H1 (cell line): ENCODE results near the gene MGAT5. TPM values are rescaled to one million over a fixed set of nuclear protein-coding genes. Genes with fewer than 3 reads are reported as not detected.

Experiments used
- CTCF ChIA-PET: fragments of 300-600 bp; sonication (Branson Sonifier 250); formaldehyde crosslinking; loops from one replicate; lab custom pipeline; 2021; ENCODE audit not compliant: partially characterized antibody; lab: Charles Lee
- POLR2A ChIA-PET: fragments of 300-600 bp; sonication (Branson Sonifier 250); formaldehyde crosslinking; loops from one replicate; lab custom pipeline; 2021; ENCODE audit warnings: inconsistent platforms; ENCODE audit not compliant: partially characterized antibody; lab: Charles Lee
- DNase-seq, 2 experiments: peaks; one replicate each; pipeline versions ENCODE4 v3.0.0 to v3.0.0-alpha.2; 2010 to 2022; ENCODE audit warnings: low spot score in 2 of 2, low read depth in 1 of 2, mixed read lengths in 1 of 2
- FAIRE-seq: peaks from 2 replicates; lab custom pipeline; 2011; peaks lifted over from hg19 to GRCh38; lab: Jason Lieb, UNC
- H2AFZ ChIP-seq: 2 replicates; pipeline ENCODE4 v1.8.1; 2012; ENCODE audit warnings: low read length, inconsistent platforms
- H2AK5ac ChIP-seq: 2 replicates; pipeline ENCODE4 v1.6.1; 2013; ENCODE audit warnings: low read depth, low read length
- H2BK120ac ChIP-seq: replicated peaks from 2 replicates; pipeline ENCODE3; 2013; ENCODE audit warnings: low read depth, low read length, inconsistent platforms
- H2BK12ac ChIP-seq: 2 replicates; pipeline ENCODE4 v1.6.1; 2013; ENCODE audit warnings: low read depth, low read length
- H2BK15ac ChIP-seq: 2 replicates; pipeline ENCODE4 v1.6.1; 2013; ENCODE audit warnings: low read length
- H2BK20ac ChIP-seq: 2 replicates; pipeline ENCODE4 v1.6.1; 2013; ENCODE audit warnings: low read length
- H2BK5ac ChIP-seq: 2 replicates; pipeline ENCODE4 v1.6.1; 2013; ENCODE audit warnings: low read depth, low read length
- H3K14ac ChIP-seq: 2 replicates; pipeline ENCODE4 v1.6.1; 2013; ENCODE audit warnings: inconsistent platforms; ENCODE audit not compliant: insufficient read length
- H3K18ac ChIP-seq: 2 replicates; pipeline ENCODE4 v1.6.1; 2013; ENCODE audit warnings: low read length; ENCODE audit errors: extremely low read depth
- H3K23ac ChIP-seq: 2 replicates; pipeline ENCODE4 v1.6.1; 2013; ENCODE audit warnings: inconsistent platforms; ENCODE audit not compliant: insufficient read length
- H3K23me2 ChIP-seq: 2 replicates; pipeline ENCODE4 v1.6.1; 2013; ENCODE audit warnings: low read depth, low read length
- H3K27ac ChIP-seq: 2 replicates; pipeline ENCODE4 v1.6.1; 2011; ENCODE audit warnings: low read depth, low read length, inconsistent platforms
- H3K27me3 ChIP-seq, 4 experiments: replicated peaks in 1 of 4; 1 replicate in 1 of 4; 2 replicates in 3 of 4; pipeline versions ENCODE4 v1.6.1 to v1.8.1; 2011 to 2013; ENCODE audit warnings: low read length in 3 of 4, mild to moderate bottlenecking in 3 of 4, inconsistent platforms in 2 of 4, mixed read lengths in 2 of 4, moderate library complexity in 1 of 4; ENCODE audit not compliant: control insufficient read depth in 3 of 4, insufficient read depth in 3 of 4; ENCODE audit errors: extremely low read depth in 1 of 4
- H3K36me3 ChIP-seq, 4 experiments: 2 replicates each; pipeline versions ENCODE4 v1.6.1 to v1.8.1; 2011 to 2013; ENCODE audit warnings: mild to moderate bottlenecking in 4 of 4, low read length in 3 of 4, moderate library complexity in 2 of 4, control low read depth in 1 of 4, inconsistent platforms in 1 of 4; ENCODE audit not compliant: insufficient read depth in 4 of 4, control insufficient read depth in 2 of 4
- H3K4ac ChIP-seq: replicated peaks from 2 replicates; pipeline ENCODE3; 2013; ENCODE audit warnings: low read length, low read depth, mixed read lengths, inconsistent platforms; ENCODE audit not compliant: insufficient read length
- H3K4me1 ChIP-seq, 4 experiments: replicated peaks in 1 of 4; 1 replicate in 1 of 4; 2 replicates in 3 of 4; pipeline versions ENCODE4 v1.6.1 to v1.8.1; 2011 to 2013; ENCODE audit warnings: low read length in 3 of 4, inconsistent platforms in 2 of 4, mixed read lengths in 1 of 4; ENCODE audit not compliant: insufficient read depth in 4 of 4, control insufficient read depth in 3 of 4
- H3K4me2 ChIP-seq, 2 experiments: 2 replicates each; pipeline versions ENCODE4 v1.6.1 to v1.8.1; 2011 to 2013; ENCODE audit warnings: low read depth in 2 of 2, low read length in 2 of 2, control low read depth in 1 of 2, inconsistent platforms in 1 of 2, mild to moderate bottlenecking in 1 of 2; ENCODE audit not compliant: insufficient read depth in 1 of 2
- H3K4me3 ChIP-seq, 4 experiments: fragments of 200-600, 300-600 bp in 1 of 4; sonication (generic), shearing (Covaris generic), sonication (Bioruptor Twin) in 1 of 4; 2 replicates each; pipeline versions ENCODE4 v1.5.1 to v1.8.1; 2011 to 2016; ENCODE audit warnings: low read length in 4 of 4, low read depth in 3 of 4, control low read depth in 2 of 4, inconsistent platforms in 2 of 4, mild to moderate bottlenecking in 2 of 4, mixed read lengths in 1 of 4, moderate library complexity in 1 of 4; ENCODE audit not compliant: insufficient read depth in 2 of 4; ENCODE audit errors: extremely low read depth in 1 of 4
- H3K56ac ChIP-seq: replicated peaks from 2 replicates; pipeline ENCODE3; 2013; ENCODE audit warnings: low read depth, mild to moderate bottlenecking, mixed read lengths, low read length, inconsistent platforms; ENCODE audit not compliant: insufficient read length
- H3K79me1 ChIP-seq: 2 replicates; pipeline ENCODE4 v1.6.1; 2013; ENCODE audit warnings: low read depth, low read length, control low read depth
- H3K79me2 ChIP-seq, 2 experiments: 2 replicates each; pipeline versions ENCODE4 v1.6.1 to v1.8.1; 2012 to 2013; ENCODE audit warnings: low read length in 2 of 2, mild to moderate bottlenecking in 2 of 2, inconsistent platforms in 1 of 2; ENCODE audit not compliant: insufficient read depth in 2 of 2, control insufficient read depth in 1 of 2
- H3K9ac ChIP-seq, 4 experiments: replicated peaks in 1 of 4; 1 replicate in 1 of 4; 2 replicates in 3 of 4; pipeline versions ENCODE4 v1.6.1 to v1.8.1; 2011 to 2013; ENCODE audit warnings: low read depth in 3 of 4, low read length in 3 of 4, control low read depth in 2 of 4, mild to moderate bottlenecking in 2 of 4, moderate library complexity in 2 of 4, inconsistent platforms in 1 of 4; ENCODE audit errors: extremely low read depth in 1 of 4
- H3K9me3 ChIP-seq, 2 experiments: 2 replicates each; pipeline versions ENCODE4 v1.6.1 to v1.8.1; 2012 to 2013; ENCODE audit warnings: mild to moderate bottlenecking in 2 of 2, moderate library complexity in 2 of 2, control low read depth in 1 of 2, inconsistent platforms in 1 of 2, low read depth in 1 of 2, low read length in 1 of 2, mixed read lengths in 1 of 2; ENCODE audit not compliant: insufficient read depth in 2 of 2
- H4K20me1 ChIP-seq, 2 experiments: replicated peaks in 1 of 2; 2 replicates each; pipeline versions ENCODE3 to v1.8.1; 2011 to 2013; ENCODE audit warnings: inconsistent platforms in 2 of 2, low read length in 2 of 2, mild to moderate bottlenecking in 1 of 2; ENCODE audit not compliant: insufficient read depth in 2 of 2, control insufficient read depth in 1 of 2
- H4K5ac ChIP-seq: 2 replicates; pipeline ENCODE4 v1.6.1; 2013; ENCODE audit warnings: low read length, low read depth, mixed read lengths, inconsistent platforms; ENCODE audit not compliant: insufficient read length
- H4K8ac ChIP-seq: 2 replicates; pipeline ENCODE4 v1.8.0; 2013; ENCODE audit warnings: mild to moderate bottlenecking, moderate library complexity, low read length, inconsistent platforms; ENCODE audit not compliant: insufficient read depth; ENCODE audit errors: extremely low read depth
- H4K91ac ChIP-seq: replicated peaks from 2 replicates; pipeline ENCODE3; 2013; ENCODE audit warnings: low read length, mixed read lengths, inconsistent platforms; ENCODE audit not compliant: insufficient read length
- ASH2L ChIP-seq: fragments of 200-600, 300-600 bp; sonication (generic); IDR thresholded peaks from one replicate; pipeline ENCODE4 v1.7.1; 2017; ENCODE audit warnings: low read length
- BRCA1 ChIP-seq: IDR thresholded peaks from 2 replicates; pipeline ENCODE4 v1.6.1; 2012; ENCODE audit warnings: low read depth, low read length, improper control_type of control experiment
- CBX5 ChIP-seq: fragments of 300-800, 300-1000 bp; sonication (generic); IDR thresholded peaks from 2 replicates; pipeline ENCODE4 v1.7.1; 2016; ENCODE audit warnings: antibody characterized with exemption, low read length, low read depth
- E2F6 ChIP-seq: IDR thresholded peaks from 2 replicates; pipeline ENCODE4 v1.6.1; 2012; ENCODE audit warnings: inconsistent platforms
- EP300 ChIP-seq, 2 experiments: IDR thresholded peaks; 1 replicate in 1 of 2; 2 replicates in 1 of 2; pipeline ENCODE4 v1.6.1; 2011 to 2012; ENCODE audit warnings: low read depth in 2 of 2, low read length in 2 of 2, mild to moderate bottlenecking in 2 of 2, borderline replicate concordance in 1 of 2, inconsistent platforms in 1 of 2, moderate library complexity in 1 of 2
- EZH2 ChIP-seq: fragments of 200-600 bp; sonication (generic); IDR thresholded peaks from 2 replicates; pipeline ENCODE4 v1.7.1; 2012; ENCODE audit warnings: low read depth, mild to moderate bottlenecking, moderate library complexity, low read length, inconsistent platforms; ENCODE audit not compliant: severe bottlenecking
- KDM4A ChIP-seq: IDR thresholded peaks from one replicate; pipeline ENCODE4 v1.7.1; 2012; ENCODE audit warnings: low read depth, mild to moderate bottlenecking, moderate library complexity, low read length, inconsistent platforms; ENCODE audit not compliant: severe bottlenecking
- NANOG ChIP-seq: IDR thresholded peaks from 2 replicates; pipeline ENCODE4 v1.6.1; 2011; ENCODE audit warnings: low read length, low read depth, mild to moderate bottlenecking, inconsistent platforms; ENCODE audit not compliant: insufficient read depth, poor library complexity, severe bottlenecking
- POLR2A ChIP-seq, 2 experiments: IDR thresholded peaks; 1 replicate in 1 of 2; 2 replicates in 1 of 2; pipeline ENCODE4 v1.6.1; 2011; ENCODE audit warnings: low read depth in 2 of 2, low read length in 2 of 2, mild to moderate bottlenecking in 2 of 2; ENCODE audit errors: control extremely low read depth in 1 of 2
- POU5F1 ChIP-seq: IDR thresholded peaks from 2 replicates; pipeline ENCODE4 v1.6.1; 2011; ENCODE audit warnings: low read depth, mild to moderate bottlenecking, low read length, moderate library complexity
- SAP30 ChIP-seq: fragments of 300-600 bp; sonication (generic); IDR thresholded peaks from 2 replicates; pipeline ENCODE4 v1.7.1; 2012; ENCODE audit warnings: low read length, moderate library complexity, mild to moderate bottlenecking, inconsistent platforms; ENCODE audit not compliant: insufficient read depth, insufficient replicate concordance
- SP1 ChIP-seq: IDR thresholded peaks from 2 replicates; pipeline ENCODE4 v1.6.1; 2011; ENCODE audit warnings: low read depth, low read length
- SRF ChIP-seq: IDR thresholded peaks from 2 replicates; pipeline ENCODE4 v1.6.1; 2011; ENCODE audit warnings: mild to moderate bottlenecking, low read depth, low read length, moderate library complexity
- TBP ChIP-seq: IDR thresholded peaks from 2 replicates; pipeline ENCODE4 v1.6.1; 2011; ENCODE audit warnings: low read depth, low read length, improper control_type of control experiment
- WGBS, 2 experiments: shearing (Covaris generic) in 1 of 2; methylation state at CpG; one replicate each; pipeline versions ENCODE4 v1.1.6 to v1.1.7; 2013 to 2015; ENCODE audit warnings: low lambda C conversion rate in 2 of 2, mixed read lengths in 2 of 2, inconsistent platforms in 1 of 2, low coverage in 1 of 2, missing lambda C conversion rate in 1 of 2; ENCODE audit not compliant: insufficient replicate concordance in 2 of 2, insufficient coverage in 1 of 2, insufficient read length in 1 of 2; ENCODE audit errors: extremely low coverage in 1 of 2, missing lambda C conversion rate in 1 of 2; 5-methylcytosine and 5-hydroxymethylcytosine counted together
- polyA plus RNA-seq, 7 experiments: library from polyadenylated mRNA; depleted of rRNA in 3 of 7; stranded (reverse) in 5 of 7; unstranded in 2 of 7; fragments of >200 nt in 5 of 7; fragments of 200-250 nt in 2 of 7; gene quantifications; 1 replicate in 5 of 7; 2 replicates in 1 of 7; 4 replicates in 1 of 7; pipeline versions ENCODE4 v1.2.1 to v1.2.3, GENCODE V29; 2011 to 2013; ENCODE audit warnings: missing spikeins in 2 of 7, mixed read lengths in 2 of 7
- total RNA-seq: library from RNA; stranded (reverse); fragmentation: NEBNext Ultra II Directional; extraction: Animal tissue kit (Norgen Biotek cat#: 25700); gene quantifications from 2 replicates; pipeline ENCODE4 v1.2.1, GENCODE V29; 2021

The MGAT5 gene
- total and polyA plus RNA-seq, 2 of the 8 experiments (the other 6 are each of a cell fraction or from before 2014, with no cell fraction given) = 11.2 to 49.2 TPM

GRCh38 chr2:134420920-134421319, 167.0 kb downstream of the MGAT5 start:
- no peak overlapping the region for H2BK120ac ChIP-seq
- H3K27me3 ChIP-seq = no peaks in the 10 kb centered on the region
- H3K79me1 ChIP-seq = no peaks in the 10 kb centered on the region
- H4K20me1 ChIP-seq = no peaks in the 10 kb centered on the region
- H3K23ac ChIP-seq = no peak overlapping the region
- WGBS, 2 experiments = 97% methylated on average over 3 of the region's 3 CpGs; no CpG with 5 or more reads in 1 of the 2 experiments
- H4K91ac ChIP-seq = no peak overlapping the region
- no peak overlapping the region for H2BK15ac ChIP-seq
- 0 out of 7 replicates have a peak, but pooled peaks cover 0 to 3% (median 0%) of the 10 kb centered on the region in 4 experiments for H3K4me1 ChIP-seq
- no peak overlapping the region for H3K56ac ChIP-seq
- DNase-seq (no peak), FAIRE-seq (no peak)
- no peaks in the 10 kb centered on the region for H3K79me2 ChIP-seq
- H3K4me3 ChIP-seq = no peak overlapping the region
- H2AK5ac ChIP-seq = no peak overlapping the region
- H2BK20ac ChIP-seq = no peak overlapping the region
- peaks cover 0 to 9% (median 4%) of the 10 kb centered on the region in 4 experiments; a peak in 3 of 8 replicates for H3K36me3 ChIP-seq
- no peaks in the 10 kb centered on the region for H3K9me3 ChIP-seq
- H3K18ac ChIP-seq = no peak overlapping the region
- no peaks in the 10 kb centered on the region for H3K23me2 ChIP-seq
- no peak overlapping the region for H3K9ac ChIP-seq
- POLR2A ChIA-PET = interaction anchor here (1.0 kb wide), 1 partner anchor 9 kb away, joined by 3 read pairs; no protein-coding TSS in a partner anchor
- CTCF ChIA-PET = interaction anchor here (0.5 to 4.3 kb wide), 6 partner anchors 9 to 178 kb away, joined by 3 to 24 read pairs (median 4); no protein-coding TSS in a partner anchor
- H2BK12ac ChIP-seq = no peak overlapping the region
- H3K4me2 ChIP-seq = no peak overlapping the region
- H3K14ac ChIP-seq = no peak overlapping the region
- no peak overlapping the region for H2BK5ac ChIP-seq
- no peak overlapping the region for H4K8ac ChIP-seq
- H2AFZ ChIP-seq = no peak overlapping the region
- H3K4ac ChIP-seq = no peak overlapping the region
- H4K5ac ChIP-seq = no peak overlapping the region
- no peak overlapping the region for H3K27ac ChIP-seq
- TF ChIP-seq KDM4A (no peak), SP1 (no peak), NANOG (no peak), EP300 (IDR thresholded peaks at IDR 0.05; ENCODE audit: borderline replicate concordance in 1 of 2, low read depth in 2 of 2, low read length in 2 of 2) (no peak), POLR2A (IDR thresholded peaks at IDR 0.05; ENCODE audit: control extremely low read depth in 1 of 2, low read depth in 2 of 2, low read length in 2 of 2) (no peak), ASH2L (no peak), CBX5 (no peak), SRF (no peak), E2F6 (no peak), EZH2 (no peak), POU5F1 (no peak), TBP (no peak), SAP30 (no peak), BRCA1 (no peak)
